Ureter (tissue), 1 donor: ENCODE measurements around the gene RNF144B. TPM values are rescaled to one million over a fixed set of nuclear protein-coding genes. Genes with fewer than 3 reads are reported as not detected.
"Not testable (repeated sequence)": the region's sequence is repeated elsewhere in the genome, so short reads cannot be mapped to it uniquely, and the experiment has no call there.

Source experiments
- DNase-seq: peaks from one replicate; pipeline ENCODE4 v3.0.0-alpha.2; 2020; ENCODE audit warnings: low spot score
- total RNA-seq: library from RNA; stranded (reverse); gene quantifications from one replicate; pipeline ENCODE4 v1.2.4, GENCODE V29; 2023
- donor health status: DM: yes; HTN: yes; CAD: no.

The RNF144B gene
- total RNA-seq, 1 donor from 2014 or later: 34.0 TPM

GRCh38 chr6:18441251-18441979, 54.3 kb downstream of the RNF144B start:
- no peak for DNase-seq

- no peak for DNase-seq
Observed at GRCh38 chr6:18444111-18444510, 57.0 kb downstream of the RNF144B start.

- DNase-seq: no peak
Observed at GRCh38 chr6:18445228-18445627, 58.1 kb downstream of the RNF144B start.

GRCh38 chr6:18446771-18447170, 59.6 kb downstream of the RNF144B start:
- DNase-seq: no peak

GRCh38 chr6:18447552-18447951, 60.4 kb downstream of the RNF144B start:
- DNase-seq: no peak

- DNase-seq: no peak
Observed at GRCh38 chr6:18451756-18452155, 64.6 kb downstream of the RNF144B start.

- DNase-seq: no peak
Observed at GRCh38 chr6:18454446-18454845, 67.3 kb downstream of the RNF144B start.

- no peak for DNase-seq
Observed at GRCh38 chr6:18457065-18457737, 70.1 kb downstream of the RNF144B start.

GRCh38 chr6:18458086-18458485, 70.9 kb downstream of the RNF144B start:
- not testable (repeated sequence) for DNase-seq

- no peak for DNase-seq
Observed at GRCh38 chr6:18463429-18463828, 76.3 kb downstream of the RNF144B start.

- DNase-seq: no peak
Observed at GRCh38 chr6:18464176-18464575, 77.0 kb downstream of the RNF144B start.

- DNase-seq: no peak
Observed at GRCh38 chr6:18465410-18466154, 78.4 kb downstream of the RNF144B start.

GRCh38 chr6:18467741-18468502, 80.8 kb downstream of the RNF144B start:
- DNase-seq: no peak

- no peak for DNase-seq
Observed at GRCh38 chr6:18468503-18468843, 81.3 kb downstream of the RNF144B start.

GRCh38 chr6:18469536-18469935, 82.4 kb downstream of the RNF144B start:
- no peak for DNase-seq

GRCh38 chr6:18471232-18471964, 84.2 kb downstream of the RNF144B start:
- no peak for DNase-seq

GRCh38 chr6:18472941-18473340, 85.8 kb downstream of the RNF144B start:
- no peak for DNase-seq

GRCh38 chr6:18473755-18474154, 86.6 kb downstream of the RNF144B start:
- no peak for DNase-seq

GRCh38 chr6:18477301-18477941, 90.3 kb downstream of the RNF144B start:
- no peak for DNase-seq

GRCh38 chr6:18478610-18479009, 91.5 kb downstream of the RNF144B start:
- DNase-seq: no peak

- no peak for DNase-seq
Observed at GRCh38 chr6:18481870-18482269, 94.7 kb downstream of the RNF144B start.
